ENCODE measurements around the gene ATP1A4. TPM values are rescaled to one million over a fixed set of nuclear protein-coding genes. Genes with fewer than 3 reads are reported as not detected.

Gene ATP1A4
- total RNA-seq, 1 donor from 2014 or later: 0.27 TPM

DNA sequence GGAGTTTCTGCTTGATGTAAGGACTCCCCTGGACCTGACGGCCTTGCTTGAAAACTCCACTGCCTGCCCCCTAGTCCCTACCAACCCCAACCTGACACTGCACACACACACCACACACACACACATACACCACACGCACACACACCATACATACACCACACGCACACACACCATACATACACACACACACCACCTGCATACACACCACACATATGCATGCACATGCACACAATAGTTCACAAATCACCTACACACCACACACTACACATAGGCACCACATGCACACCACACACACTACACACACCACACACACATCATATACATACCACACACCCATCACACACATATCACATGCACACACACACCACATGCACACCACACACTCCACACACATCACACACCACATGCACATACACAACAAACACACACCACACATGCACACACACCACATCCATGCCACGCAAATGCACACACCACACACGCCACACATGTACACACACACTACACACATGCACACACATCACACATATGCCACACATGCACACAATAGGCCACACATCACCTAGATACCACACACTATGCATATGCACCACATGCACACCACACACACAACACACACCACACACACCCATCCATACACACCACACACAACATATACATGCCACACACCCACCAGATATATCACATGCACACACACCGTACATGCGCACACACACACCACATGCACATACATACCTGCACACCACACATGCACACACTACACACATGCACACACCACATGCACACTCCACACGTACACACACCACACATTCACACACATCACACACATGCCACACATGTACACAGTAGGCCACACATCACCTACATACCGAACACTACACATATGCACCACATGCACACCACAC, 42.7 kb downstream of the ATP1A4 start:
- no peaks in the 10 kb centered on the region for H3K36me3 Mint-ChIP-seq
- H3K27me3 Mint-ChIP-seq: peaks cover 2% of the 10 kb centered on the region
- peaks cover 5% of the 10 kb centered on the region for H3K4me1 Mint-ChIP-seq (ENCODE audit: unreplicated experiment)
- TF ChIP-seq, protein P1, sequence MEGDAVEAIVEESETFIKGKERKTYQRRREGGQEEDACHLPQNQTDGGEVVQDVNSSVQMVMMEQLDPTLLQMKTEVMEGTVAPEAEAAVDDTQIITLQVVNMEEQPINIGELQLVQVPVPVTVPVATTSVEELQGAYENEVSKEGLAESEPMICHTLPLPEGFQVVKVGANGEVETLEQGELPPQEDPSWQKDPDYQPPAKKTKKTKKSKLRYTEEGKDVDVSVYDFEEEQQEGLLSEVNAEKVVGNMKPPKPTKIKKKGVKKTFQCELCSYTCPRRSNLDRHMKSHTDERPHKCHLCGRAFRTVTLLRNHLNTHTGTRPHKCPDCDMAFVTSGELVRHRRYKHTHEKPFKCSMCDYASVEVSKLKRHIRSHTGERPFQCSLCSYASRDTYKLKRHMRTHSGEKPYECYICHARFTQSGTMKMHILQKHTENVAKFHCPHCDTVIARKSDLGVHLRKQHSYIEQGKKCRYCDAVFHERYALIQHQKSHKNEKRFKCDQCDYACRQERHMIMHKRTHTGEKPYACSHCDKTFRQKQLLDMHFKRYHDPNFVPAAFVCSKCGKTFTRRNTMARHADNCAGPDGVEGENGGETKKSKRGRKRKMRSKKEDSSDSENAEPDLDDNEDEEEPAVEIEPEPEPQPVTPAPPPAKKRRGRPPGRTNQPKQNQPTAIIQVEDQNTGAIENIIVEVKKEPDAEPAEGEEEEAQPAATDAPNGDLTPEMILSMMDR (conservative IDR thresholded peaks at IDR 0.05): no peak
- no peak overlapping the region for H3K4me3 Mint-ChIP-seq
- no peak for DNase-seq (ENCODE audit: extremely low spot score, unreplicated experiment)
- no peaks in the 10 kb centered on the region for H3K9me3 Mint-ChIP-seq
- no peak overlapping the region for H3K27ac Mint-ChIP-seq

DNA sequence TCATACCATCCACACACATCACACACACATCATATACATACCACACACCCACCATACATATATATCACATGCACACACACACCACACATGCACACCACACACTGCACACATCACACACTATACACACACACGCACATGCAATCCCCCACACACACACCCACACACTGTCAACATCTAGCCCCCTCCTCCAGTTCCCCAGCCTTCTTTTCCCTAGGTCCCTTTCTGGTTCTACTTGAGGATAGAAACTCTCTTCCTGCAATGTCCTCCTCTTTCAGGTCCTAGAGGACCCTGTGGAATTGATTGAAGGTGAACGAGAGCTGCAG, 43.3 kb downstream of the ATP1A4 start:
- no peak for DNase-seq (ENCODE audit: extremely low spot score, unreplicated experiment)
- Mint-ChIP-seq H3K4me1 (ENCODE audit: unreplicated experiment) (no peaks in the 10 kb centered on the region), H3K9me3 (no peaks in the 10 kb centered on the region), H3K27me3 (peaks cover 2% of the 10 kb centered on the region), H3K4me3 (no peak overlapping the region), H3K36me3 (no peaks in the 10 kb centered on the region), H3K27ac (no peak overlapping the region)
- TF ChIP-seq, protein P1 (conservative IDR thresholded peaks at IDR 0.05): no peak

DNA sequence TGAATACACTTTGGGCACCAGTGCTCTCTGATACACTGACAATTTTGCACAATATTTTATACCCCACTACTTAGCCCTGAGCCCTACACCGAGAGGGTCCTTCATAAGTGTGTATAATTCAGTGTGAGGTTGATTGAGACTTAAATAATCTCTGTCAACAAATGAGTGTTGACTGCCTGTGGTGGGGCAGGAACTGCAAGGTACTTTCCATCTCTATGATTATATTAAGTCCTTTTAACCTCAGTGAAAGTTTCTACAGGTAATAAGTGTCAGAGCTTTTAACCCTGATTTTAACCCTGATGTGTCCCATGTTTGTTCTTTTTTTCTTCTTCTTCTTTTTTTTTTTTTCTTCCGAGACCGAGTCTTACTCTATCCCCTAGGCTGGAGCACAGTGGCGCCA, 44.7 kb downstream of the ATP1A4 start:
- no peak overlapping the region for H3K4me3 Mint-ChIP-seq
- H3K27ac Mint-ChIP-seq: no peak overlapping the region
- H3K9me3 Mint-ChIP-seq: no peaks in the 10 kb centered on the region
- TF ChIP-seq, protein P1 (conservative IDR thresholded peaks at IDR 0.05): no peak
- H3K36me3 Mint-ChIP-seq: no peaks in the 10 kb centered on the region
- peaks cover 2% of the 10 kb centered on the region for H3K27me3 Mint-ChIP-seq
- DNase-seq (ENCODE audit: extremely low spot score, unreplicated experiment): no peak
- no peaks in the 10 kb centered on the region for H3K4me1 Mint-ChIP-seq (ENCODE audit: unreplicated experiment)

DNA sequence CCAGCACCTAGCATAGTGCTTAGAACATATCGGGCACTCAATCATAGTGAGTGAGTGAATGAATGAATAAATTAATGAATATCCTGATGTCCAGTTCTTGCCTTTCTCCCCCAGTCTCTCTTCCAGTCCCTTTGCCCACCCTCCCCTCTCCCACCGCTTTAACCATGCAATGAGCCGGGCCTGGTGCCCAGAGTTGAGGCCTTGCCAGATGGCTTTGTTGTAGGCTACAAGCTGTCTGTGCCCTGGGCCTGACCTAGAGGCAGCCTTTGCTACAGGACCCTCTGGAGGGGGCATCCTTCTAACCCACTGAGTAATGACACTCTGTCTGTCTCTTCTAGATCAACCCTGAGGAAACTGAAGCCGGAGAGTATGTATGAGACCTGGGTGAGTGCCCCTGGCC, 45.8 kb downstream of the ATP1A4 start:
- Mint-ChIP-seq H3K27ac (no peak overlapping the region), H3K4me3 (no peak overlapping the region), H3K4me1 (ENCODE audit: unreplicated experiment) (no peaks in the 10 kb centered on the region), H3K27me3 (peaks cover 2% of the 10 kb centered on the region), H3K9me3 (no peaks in the 10 kb centered on the region), H3K36me3 (no peaks in the 10 kb centered on the region)
- TF ChIP-seq, protein P1 (conservative IDR thresholded peaks at IDR 0.05): no peak
- DNase-seq (ENCODE audit: extremely low spot score, unreplicated experiment): no peak

DNA sequence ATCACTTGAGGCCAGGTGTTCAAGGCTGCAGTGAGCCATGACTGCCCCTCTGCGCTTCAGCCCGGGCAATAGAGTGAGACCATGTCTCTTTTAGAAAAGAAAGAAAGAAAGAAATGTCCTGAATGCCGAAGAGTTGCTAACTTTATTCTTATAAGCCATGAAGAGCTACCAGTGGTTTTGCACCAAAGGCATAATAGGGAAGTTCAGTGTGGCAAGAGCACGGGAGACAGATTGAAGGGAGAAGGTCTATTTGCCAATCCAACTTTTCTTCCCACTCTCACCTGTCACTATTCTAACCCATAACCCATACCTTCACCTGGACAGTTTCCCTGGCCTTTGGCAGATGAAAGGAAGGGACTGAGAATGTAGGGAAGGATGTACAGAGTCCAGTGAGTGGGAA, 49.4 kb downstream of the ATP1A4 start:
- Mint-ChIP-seq H3K27ac (peak overlapping the region; percentile 66), H3K4me1 (ENCODE audit: unreplicated experiment) (peaks cover 11% of the 10 kb centered on the region), H3K9me3 (no peaks in the 10 kb centered on the region), H3K4me3 (no peak overlapping the region), H3K27me3 (peaks cover 2% of the 10 kb centered on the region), H3K36me3 (no peaks in the 10 kb centered on the region)
- no peak for DNase-seq (ENCODE audit: extremely low spot score, unreplicated experiment)
- TF ChIP-seq, protein P1 (conservative IDR thresholded peaks at IDR 0.05): no peak

Data from type B pancreatic cell (in vitro differentiated cells).